ENCODE results near the gene RPTOR.

GRCh38 chr17:80968602-80969029 is 424.0 kb downstream of the RPTOR start:
- TF ChIP-seq CTCF (IDR thresholded peaks at IDR 0.05; ENCODE audit: low read depth, low read length) (no peak), EZH2phosphoT487 (IDR thresholded peaks at IDR 0.05; ENCODE audit: low read depth) (no peak)
